Measurements from ENCODE around the gene MYZAP. TPM values are rescaled to one million over a fixed set of nuclear protein-coding genes. Genes with fewer than 3 reads are reported as not detected.

Gene MYZAP
- total RNA-seq, 2 experiments from 2014 or later: 0.18 TPM; not detected in 1

GRCh38 chr15:57554063-57554811, 37.5 kb upstream of the MYZAP start:
- H3K36me3 Mint-ChIP-seq (ENCODE audit: low read depth): no peaks in the 10 kb centered on the region
- H3K9me3 Mint-ChIP-seq: peaks cover 3% of the 10 kb centered on the region
- ChIA-PET CTCF (interaction anchor here (1.2 kb wide), 1 partner anchor 12 kb away, joined by 4 read pairs; no protein-coding TSS in a partner anchor), POLR2A (no interaction called here)
- no peak overlapping the region for H3K4me3 Mint-ChIP-seq
- no peaks in the 10 kb centered on the region for H3K4me1 Mint-ChIP-seq
- H3K27me3 Mint-ChIP-seq: peaks cover 2% of the 10 kb centered on the region
- DNase-seq: no peak
- H3K27ac Mint-ChIP-seq: no peak overlapping the region

DNA sequence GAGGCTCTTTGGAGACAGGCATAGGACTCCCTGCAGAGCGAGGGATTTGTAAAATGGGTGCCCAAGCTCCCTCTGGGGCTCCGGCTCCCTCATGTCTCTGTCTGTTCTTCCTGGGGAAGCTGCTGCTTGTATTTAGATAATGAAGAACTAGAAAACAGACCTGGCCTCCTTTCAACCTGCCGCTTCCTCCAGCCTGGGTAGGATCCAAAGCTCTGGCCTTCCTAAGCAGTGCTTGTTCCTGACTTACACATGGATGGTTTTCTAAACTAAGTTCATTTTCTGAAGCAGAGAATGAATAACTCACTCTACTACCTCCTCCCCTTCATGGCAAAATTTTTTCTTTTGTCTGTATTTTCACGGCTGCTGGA, 36.9 kb upstream of the MYZAP start:
- POLR2A ChIA-PET: no interaction called here
- Mint-ChIP-seq H3K36me3 (ENCODE audit: low read depth) (no peaks in the 10 kb centered on the region), H3K27ac (no peak overlapping the region), H3K4me1 (no peaks in the 10 kb centered on the region), H3K27me3 (peaks cover 3% of the 10 kb centered on the region), H3K4me3 (no peak overlapping the region), H3K9me3 (peaks cover 3% of the 10 kb centered on the region)
- no peak for DNase-seq
- CTCF ChIA-PET: no interaction called here

GRCh38 chr15:57555270-57555669, 36.4 kb upstream of the MYZAP start:
- DNase-seq: no peak
- Mint-ChIP-seq H3K27me3 (peaks cover 3% of the 10 kb centered on the region), H3K9me3 (peaks cover 3% of the 10 kb centered on the region), H3K36me3 (ENCODE audit: low read depth) (no peaks in the 10 kb centered on the region), H3K4me3 (no peak overlapping the region), H3K4me1 (no peaks in the 10 kb centered on the region), H3K27ac (no peak overlapping the region)
- CTCF ChIA-PET: no interaction called here
- POLR2A ChIA-PET: no interaction called here

GRCh38 chr15:57556040-57556439, 35.7 kb upstream of the MYZAP start:
- no peak overlapping the region for H3K27ac Mint-ChIP-seq
- ChIA-PET POLR2A (no interaction called here), CTCF (no interaction called here)
- H3K27me3 Mint-ChIP-seq: peaks cover 3% of the 10 kb centered on the region
- DNase-seq: no peak
- H3K36me3 Mint-ChIP-seq (ENCODE audit: low read depth): no peaks in the 10 kb centered on the region
- no peak overlapping the region for H3K4me3 Mint-ChIP-seq
- H3K4me1 Mint-ChIP-seq: peaks cover 3% of the 10 kb centered on the region
- peaks cover 3% of the 10 kb centered on the region for H3K9me3 Mint-ChIP-seq

GRCh38 chr15:57557267-57557666, 34.4 kb upstream of the MYZAP start:
- POLR2A ChIA-PET: no interaction called here
- Mint-ChIP-seq H3K4me1 (peaks cover 12% of the 10 kb centered on the region), H3K9me3 (peaks cover 3% of the 10 kb centered on the region), H3K4me3 (no peak overlapping the region), H3K27ac (no peak overlapping the region), H3K27me3 (peaks cover 3% of the 10 kb centered on the region), H3K36me3 (ENCODE audit: low read depth) (no peaks in the 10 kb centered on the region)
- CTCF ChIA-PET: no interaction called here
- no peak for DNase-seq

DNA sequence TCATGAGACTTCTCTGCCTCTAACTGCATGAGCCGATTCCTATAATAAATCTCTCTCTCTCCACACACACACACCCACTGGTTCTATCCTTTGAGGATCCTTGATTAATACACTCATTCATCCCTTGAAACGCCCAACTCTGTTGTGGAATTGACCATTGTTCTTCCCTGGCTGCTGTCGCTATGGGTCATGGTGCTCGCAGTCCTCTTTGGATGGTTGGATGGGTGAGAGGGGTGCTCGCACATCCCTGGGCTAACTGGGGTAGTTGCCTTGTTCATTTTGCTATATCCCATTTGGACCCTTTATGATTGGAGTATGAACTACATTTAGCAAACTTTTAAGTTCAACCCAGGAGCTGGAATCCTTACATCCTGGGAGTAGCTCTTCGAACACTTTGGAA, 33.9 kb upstream of the MYZAP start:
- peaks cover 18% of the 10 kb centered on the region for H3K4me1 Mint-ChIP-seq
- H3K27ac Mint-ChIP-seq: no peak overlapping the region
- H3K9me3 Mint-ChIP-seq: peaks cover 3% of the 10 kb centered on the region
- H3K36me3 Mint-ChIP-seq (ENCODE audit: low read depth): no peaks in the 10 kb centered on the region
- ChIA-PET CTCF (interaction anchor here (1.4 kb wide), 1 partner anchor 22 kb away, joined by 3 read pairs; no protein-coding TSS in a partner anchor), POLR2A (no interaction called here)
- no peak for DNase-seq
- H3K4me3 Mint-ChIP-seq: no peak overlapping the region
- peaks cover 3% of the 10 kb centered on the region for H3K27me3 Mint-ChIP-seq

DNA sequence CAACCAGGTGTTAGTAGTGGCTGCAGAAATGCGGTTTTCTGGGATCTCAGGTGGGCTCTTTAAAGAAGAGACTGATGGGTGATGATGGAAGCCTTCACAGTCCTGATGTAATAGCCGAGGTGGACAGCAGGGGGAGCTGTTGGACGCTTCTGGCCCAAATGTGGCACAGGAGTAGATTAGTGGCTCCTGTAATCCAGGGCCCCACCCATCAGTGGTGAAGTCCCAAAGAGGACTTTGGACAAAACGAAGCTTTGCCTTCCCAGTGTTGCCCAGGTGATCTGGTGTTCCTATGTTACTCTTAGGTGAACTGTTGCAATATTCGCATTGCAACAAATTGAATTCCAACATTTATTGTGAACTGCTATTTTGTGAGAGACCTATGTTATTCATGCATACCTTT, 31.8 kb upstream of the MYZAP start:
- peak; percentile 76 for DNase-seq
- ChIA-PET CTCF (interaction anchor here (0.7 to 3.4 kb wide), 18 partner anchors 8 to 511 kb away, joined by 3 to 18 read pairs (median 4); partner anchors contain the start of gene POLR2M), POLR2A (no interaction called here)
- Mint-ChIP-seq H3K27ac (no peak overlapping the region), H3K4me3 (no peak overlapping the region), H3K4me1 (peaks cover 28% of the 10 kb centered on the region), H3K9me3 (peaks cover 3% of the 10 kb centered on the region), H3K36me3 (ENCODE audit: low read depth) (no peaks in the 10 kb centered on the region), H3K27me3 (peaks cover 5% of the 10 kb centered on the region)

DNA sequence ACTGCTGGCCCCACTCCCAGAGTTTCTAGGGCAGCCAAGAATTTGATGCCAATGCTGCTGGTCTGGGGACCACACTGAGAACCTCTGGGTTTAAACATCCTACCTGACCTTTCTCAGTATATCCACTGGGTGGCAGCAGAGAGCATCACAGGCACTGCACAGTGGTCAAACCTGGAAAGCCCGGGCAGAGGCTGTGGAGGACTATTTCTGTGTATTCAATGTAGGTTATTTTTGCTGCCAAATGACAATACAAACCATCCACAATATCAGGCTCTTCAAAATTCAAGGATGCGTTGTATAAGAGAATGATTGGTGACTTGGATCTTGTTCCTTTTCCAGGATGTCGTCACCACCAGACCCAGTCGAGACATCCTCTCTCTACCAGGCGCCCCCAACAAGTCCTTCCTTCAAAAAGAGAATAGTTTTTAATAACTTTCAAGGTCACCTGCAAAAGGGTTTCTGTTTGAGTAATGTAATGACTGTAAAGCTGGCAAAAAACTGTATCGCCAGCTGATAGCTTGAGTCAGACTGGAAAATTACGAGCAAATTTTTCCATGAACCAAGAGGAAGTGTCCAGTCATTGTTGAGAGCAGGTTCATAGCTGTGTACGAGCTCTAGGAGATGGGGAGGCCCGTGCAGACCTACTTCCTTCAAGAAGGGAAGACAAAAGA, 30.5 kb upstream of the MYZAP start:
- Mint-ChIP-seq H3K36me3 (ENCODE audit: low read depth) (no peaks in the 10 kb centered on the region), H3K9me3 (peaks cover 3% of the 10 kb centered on the region), H3K27me3 (peaks cover 5% of the 10 kb centered on the region), H3K4me1 (peaks cover 38% of the 10 kb centered on the region), H3K27ac (no peak overlapping the region), H3K4me3 (no peak overlapping the region)
- POLR2A ChIA-PET: no interaction called here
- CTCF ChIA-PET: interaction anchor here (0.6 to 3.4 kb wide), 15 partner anchors 21 to 766 kb away, joined by 3 to 18 read pairs (median 4); partner anchors contain the start of gene POLR2M
- peak; percentile 67 for DNase-seq

- POLR2A ChIA-PET: no interaction called here
- DNase-seq: no peak
- H3K27me3 Mint-ChIP-seq: peaks cover 5% of the 10 kb centered on the region
- H3K9me3 Mint-ChIP-seq: peaks cover 3% of the 10 kb centered on the region
- H3K27ac Mint-ChIP-seq: no peak overlapping the region
- H3K4me3 Mint-ChIP-seq: no peak overlapping the region
- CTCF ChIA-PET: no interaction called here
- peaks cover 45% of the 10 kb centered on the region for H3K4me1 Mint-ChIP-seq
- H3K36me3 Mint-ChIP-seq (ENCODE audit: low read depth): no peaks in the 10 kb centered on the region
Observed at GRCh38 chr15:57562196-57562769, 29.4 kb upstream of the MYZAP start.

DNA sequence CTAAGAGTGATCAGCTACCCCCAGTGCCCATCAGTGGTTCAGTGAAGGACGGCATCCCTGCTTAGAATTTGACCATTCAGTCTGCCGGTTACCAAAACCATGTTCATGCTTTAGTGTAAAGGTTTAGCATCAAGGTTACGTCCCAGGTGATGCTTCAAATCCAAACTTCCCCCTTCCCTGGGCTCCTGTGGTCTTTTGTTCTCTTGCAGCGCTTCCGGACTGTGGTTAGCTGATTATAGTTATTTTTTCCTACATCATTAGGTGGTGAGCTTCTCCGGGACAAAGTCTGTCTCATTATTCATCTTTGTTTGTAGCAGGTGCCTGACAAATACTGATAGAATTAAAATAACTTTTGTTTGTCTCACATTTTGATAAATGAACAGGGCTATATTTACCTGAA, 28.3 kb upstream of the MYZAP start:
- H3K36me3 Mint-ChIP-seq (ENCODE audit: low read depth): no peaks in the 10 kb centered on the region
- H3K27me3 Mint-ChIP-seq: peaks cover 7% of the 10 kb centered on the region
- no peak for DNase-seq
- H3K4me3 Mint-ChIP-seq: no peak overlapping the region
- peaks cover 47% of the 10 kb centered on the region for H3K4me1 Mint-ChIP-seq
- H3K27ac Mint-ChIP-seq: no peak overlapping the region
- H3K9me3 Mint-ChIP-seq: peaks cover 3% of the 10 kb centered on the region
- ChIA-PET CTCF (no interaction called here), POLR2A (no interaction called here)

- ChIA-PET CTCF (interaction anchor here (1.0 kb wide), 1 partner anchor 296 kb away, joined by 6 read pairs; no protein-coding TSS in a partner anchor), POLR2A (no interaction called here)
- no peaks in the 10 kb centered on the region for H3K36me3 Mint-ChIP-seq (ENCODE audit: low read depth)
- peak overlapping the region; percentile 11 for H3K4me3 Mint-ChIP-seq
- H3K27ac Mint-ChIP-seq: peak overlapping the region; percentile 17
- H3K27me3 Mint-ChIP-seq: peaks cover 13% of the 10 kb centered on the region
- no peaks in the 10 kb centered on the region for H3K9me3 Mint-ChIP-seq
- H3K4me1 Mint-ChIP-seq: peaks cover 47% of the 10 kb centered on the region
- DNase-seq: peak; percentile 33
Observed at GRCh38 chr15:57565311-57565710, 26.4 kb upstream of the MYZAP start.

GRCh38 chr15:57566834-57567233, 24.9 kb upstream of the MYZAP start:
- Mint-ChIP-seq H3K36me3 (ENCODE audit: low read depth) (no peaks in the 10 kb centered on the region), H3K4me1 (peaks cover 38% of the 10 kb centered on the region), H3K4me3 (no peak overlapping the region), H3K27me3 (peaks cover 13% of the 10 kb centered on the region), H3K27ac (no peak overlapping the region), H3K9me3 (no peaks in the 10 kb centered on the region)
- POLR2A ChIA-PET: no interaction called here
- CTCF ChIA-PET: interaction anchor here (0.6 kb wide), 1 partner anchor 125 kb away, joined by 3 read pairs; no protein-coding TSS in a partner anchor
- no peak for DNase-seq

- Mint-ChIP-seq H3K27ac (no peak overlapping the region), H3K27me3 (peaks cover 13% of the 10 kb centered on the region), H3K9me3 (no peaks in the 10 kb centered on the region), H3K4me3 (no peak overlapping the region), H3K4me1 (peaks cover 28% of the 10 kb centered on the region), H3K36me3 (ENCODE audit: low read depth) (no peaks in the 10 kb centered on the region)
- no peak for DNase-seq
- POLR2A ChIA-PET: no interaction called here
- CTCF ChIA-PET: no interaction called here
Observed at GRCh38 chr15:57567891-57568290, 23.8 kb upstream of the MYZAP start.

Measured in activated CD4-positive, alpha-beta memory T cell treated with anti-CD3 and anti-CD28 coated beads, Interleukin-2, amount 10 ng/mL, durations not matched to agents 7 days and 5 days (primary cell).